Left lung (tissue), 10 donors: Measurements from ENCODE around the gene FOCAD. TPM values are rescaled to one million over a fixed set of nuclear protein-coding genes. Genes with fewer than 3 reads are reported as not detected.

Experiments used
- ATAC-seq: fragments of 200-7000 bp; cut with Tn5 transposase; one replicate; pipeline ENCODE4 v1.9.1; 2020; ENCODE audit warnings: moderate library complexity
- DNase-seq, 4 donors: peaks; one replicate each; pipeline ENCODE4 v3.0.0-alpha.2; 2013 to 2020
- H3K27ac ChIP-seq, 2 donors: fragments of 200-600 bp; sonication (generic) in 1 of 2; one replicate each; pipeline versions ENCODE4 v1.5.0 to v1.8.0; 2020 to 2021
- H3K27me3 ChIP-seq, 2 donors: fragments of 200-600 bp; sonication (generic) in 1 of 2; one replicate each; pipeline versions ENCODE4 v1.5.0 to v1.8.0; 2020 to 2021
- H3K36me3 ChIP-seq, 2 donors: fragments of 200-600 bp; sonication (generic) in 1 of 2; one replicate each; pipeline versions ENCODE4 v1.5.0 to v1.8.0; 2020 to 2021
- H3K4me1 ChIP-seq, 2 donors: fragments of 200-600 bp; one replicate each; pipeline ENCODE4 v1.8.0; 2021
- H3K4me3 ChIP-seq, 2 donors: fragments of 200-600 bp; sonication (generic) in 1 of 2; one replicate each; pipeline versions ENCODE4 v1.5.0 to v1.8.0; 2020 to 2021; ENCODE audit warnings: mild to moderate bottlenecking in 1 of 2
- H3K9me3 ChIP-seq, 2 donors: fragments of 200-600 bp; sonication (generic) in 1 of 2; one replicate each; pipeline versions ENCODE4 v1.5.0 to v1.8.0; 2020 to 2021
- CTCF ChIP-seq, 2 donors: fragments of 200-600 bp; sonication (generic) in 1 of 2; IDR thresholded peaks; one replicate each; pipeline versions ENCODE4 v1.5.0 to v1.8.0; 2021; ENCODE audit warnings: antibody characterized with exemption in 2 of 2
- intact Hi-C, 2 donors: fragments of 100-400 bp; cut with DNase I; formaldehyde crosslinking; loops; one replicate each; pipeline versions ENCODE4 v1.11.2 to v1.14.2; 2022
- polyA plus RNA-seq, 6 donors: library from polyadenylated mRNA; unstranded; fragments of 120-200 nt; gene quantifications; one replicate each; pipeline ENCODE4 v1.2.1, GENCODE V29; 2013; ENCODE audit not compliant: insufficient read length in 6 of 6
- total RNA-seq, 2 donors: library from RNA; stranded (reverse); fragmentation: NEBNext Ultra II Directional; extraction: Animal tissue kit (Norgen Biotek cat#: 25700); gene quantifications; one replicate each; pipeline ENCODE4 v1.2.1, GENCODE V29; 2021
- donor health status: DM: no; HTN: yes; CAD: no.
- donor health status: DM: no; HTN: no; CAD: no.

The FOCAD gene
- total and polyA plus RNA-seq, 8 donors = 23.6 to 43.1 (median 29.9) TPM

- intact Hi-C loops = no loop called here
- no peak for ATAC-seq
- H3K4me1 ChIP-seq = peaks cover 11 to 56% of the 10 kb centered on the region in 2 donors
- no peaks in the 10 kb centered on the region for H3K9me3 ChIP-seq
- no peak for TF ChIP-seq CTCF (IDR thresholded peaks at IDR 0.05)
- H3K4me3 ChIP-seq = no peak overlapping the region
- no peak for DNase-seq
- no peak overlapping the region for H3K27ac ChIP-seq
- H3K36me3 ChIP-seq = no peaks in the 10 kb centered on the region
- H3K27me3 ChIP-seq = no peaks in the 10 kb centered on the region
Observed at GRCh38 chr9:21027295-21027694, 343.2 kb downstream of the FOCAD start.

DNA sequence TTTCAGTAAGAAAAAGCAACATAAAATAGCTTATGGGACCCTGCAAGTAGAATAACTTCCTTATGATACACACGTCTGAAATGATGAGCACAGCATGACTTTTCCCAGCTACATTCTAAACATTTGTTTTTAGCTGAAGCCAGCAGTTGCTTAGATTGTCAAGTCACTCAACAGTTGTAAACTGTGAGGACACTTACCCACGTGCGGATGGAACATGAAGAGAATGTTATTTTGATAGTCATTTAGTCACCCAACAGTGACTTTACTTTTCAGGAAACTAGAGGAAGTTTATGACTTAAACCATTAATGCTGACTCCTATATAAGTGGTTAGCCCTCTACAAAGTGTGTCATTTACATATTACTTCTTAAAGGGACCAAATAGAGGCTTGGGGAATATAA lies 344.4 kb downstream of the FOCAD start:
- H3K36me3 ChIP-seq = no peaks in the 10 kb centered on the region
- ATAC-seq (no peak), DNase-seq (no peak)
- peaks cover 11 to 52% of the 10 kb centered on the region in 2 donors for H3K4me1 ChIP-seq
- intact Hi-C loops = no loop called here
- no peak overlapping the region for H3K4me3 ChIP-seq
- no peaks in the 10 kb centered on the region for H3K27me3 ChIP-seq
- no peaks in the 10 kb centered on the region for H3K9me3 ChIP-seq
- H3K27ac ChIP-seq = peak overlapping the region in 1 of 2 donors; percentile 57
- TF ChIP-seq CTCF (IDR thresholded peaks at IDR 0.05) = no peak

GRCh38 chr9:21029661-21030060 lies 345.6 kb downstream of the FOCAD start:
- no peak for TF ChIP-seq CTCF (IDR thresholded peaks at IDR 0.05)
- no peak for ATAC-seq
- no peak overlapping the region for H3K27ac ChIP-seq
- DNase-seq = no peak
- no peaks in the 10 kb centered on the region for H3K36me3 ChIP-seq
- H3K9me3 ChIP-seq = no peaks in the 10 kb centered on the region
- intact Hi-C loops = no loop called here
- H3K4me3 ChIP-seq = no peak overlapping the region
- H3K27me3 ChIP-seq = no peaks in the 10 kb centered on the region
- peaks cover 11 to 42% of the 10 kb centered on the region in 2 donors for H3K4me1 ChIP-seq

- Histone ChIP-seq H3K27ac (peak overlapping the region; percentile 84 to 94), H3K9me3 (no peaks in the 10 kb centered on the region), H3K27me3 (no peaks in the 10 kb centered on the region), H3K4me1 (peaks cover 11 to 41% of the 10 kb centered on the region in 2 donors), H3K36me3 (no peaks in the 10 kb centered on the region), H3K4me3 (peak overlapping the region; percentile 49 to 65)
- intact Hi-C loops = no loop called here
- ATAC-seq = peak; percentile 73
- peak in 1 of 4 donors; percentile 10 for DNase-seq
- TF ChIP-seq CTCF (IDR thresholded peaks at IDR 0.05) = no peak
Observed at GRCh38 chr9:21030389-21031035, 346.5 kb downstream of the FOCAD start.

DNA sequence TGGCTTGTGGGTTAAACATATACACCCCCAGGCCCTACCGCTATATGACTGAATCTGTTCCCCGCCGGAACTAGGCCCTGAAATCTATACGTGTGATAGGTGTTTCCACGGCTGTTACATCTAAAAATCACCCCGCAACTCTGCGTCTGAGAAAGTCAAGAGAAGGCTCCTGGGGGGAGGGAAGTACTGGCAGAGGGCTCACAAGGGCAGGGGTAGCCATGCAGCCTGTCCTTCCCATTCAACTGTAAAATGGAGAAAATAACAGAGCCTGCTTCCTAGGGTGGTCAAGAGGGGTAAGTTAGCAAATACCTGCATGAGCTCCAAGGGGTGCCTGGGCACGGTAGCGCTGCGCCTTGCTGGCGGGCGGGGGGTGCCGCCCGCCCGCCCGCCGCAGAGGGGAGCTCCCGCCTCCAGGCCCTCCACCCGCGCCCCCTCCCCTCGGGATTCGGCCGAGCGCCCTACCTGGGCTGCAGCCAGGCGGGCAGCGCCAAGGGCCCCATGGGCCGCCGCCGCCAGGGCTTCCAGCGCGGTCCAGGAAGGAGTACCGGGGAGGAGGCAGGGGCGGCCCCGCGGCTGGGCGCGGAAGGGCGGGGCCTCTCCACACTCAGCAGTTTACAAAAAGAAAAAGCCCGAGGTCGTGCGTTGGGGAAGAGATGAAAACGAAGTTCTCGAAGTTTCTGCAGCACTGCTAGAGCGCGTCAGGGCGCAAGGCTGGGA lies 347.2 kb downstream of the FOCAD start, which contains the start of gene HACD4:
Gene HACD4, minus strand, starts transcription at position 550 of the 717 bp plus-strand sequence. Its CDS starts 50 bp downstream, at position 500.
- intact Hi-C loops = no loop called here
- DNase-seq = peak; percentile 37 to 94 (median 72)
- no peak for TF ChIP-seq CTCF (IDR thresholded peaks at IDR 0.05)

More for the DNA sequence above, 347.2 kb downstream of the FOCAD start, which contains the start of gene HACD4:
- peak within 1 kb of the TSS; percentile 84 to 94 for H3K27ac ChIP-seq
- no peaks in the 10 kb centered on the region for H3K36me3 ChIP-seq
- H3K9me3 ChIP-seq = no peaks in the 10 kb centered on the region
- peaks cover 11 to 41% of the 10 kb centered on the region in 2 donors for H3K4me1 ChIP-seq
- peak within 1 kb of the TSS; percentile 49 to 65 for H3K4me3 ChIP-seq
- peak; percentile 93 for ATAC-seq
- H3K27me3 ChIP-seq = no peaks in the 10 kb centered on the region
